DOHH2 (cell line): ENCODE results near the gene SHROOM2.

ENCODE experiments used
- CTCF ChIP-seq: fragments of 200-600 bp; sonication (generic); IDR thresholded peaks from one replicate; pipeline ENCODE4 v1.5.1; 2014; ENCODE audit warnings: antibody characterized with exemption, mild to moderate bottlenecking, low read depth, low read length; ENCODE audit not compliant: poor library complexity, severe bottlenecking
- EZH2phosphoT487 ChIP-seq: fragments of 200-600 bp; sonication (generic); IDR thresholded peaks from 2 replicates; pipeline ENCODE4 v1.6.1; 2017; ENCODE audit warnings: borderline replicate concordance, mild to moderate bottlenecking, antibody characterized with exemption, low read length, moderate library complexity, mixed read lengths

DNA sequence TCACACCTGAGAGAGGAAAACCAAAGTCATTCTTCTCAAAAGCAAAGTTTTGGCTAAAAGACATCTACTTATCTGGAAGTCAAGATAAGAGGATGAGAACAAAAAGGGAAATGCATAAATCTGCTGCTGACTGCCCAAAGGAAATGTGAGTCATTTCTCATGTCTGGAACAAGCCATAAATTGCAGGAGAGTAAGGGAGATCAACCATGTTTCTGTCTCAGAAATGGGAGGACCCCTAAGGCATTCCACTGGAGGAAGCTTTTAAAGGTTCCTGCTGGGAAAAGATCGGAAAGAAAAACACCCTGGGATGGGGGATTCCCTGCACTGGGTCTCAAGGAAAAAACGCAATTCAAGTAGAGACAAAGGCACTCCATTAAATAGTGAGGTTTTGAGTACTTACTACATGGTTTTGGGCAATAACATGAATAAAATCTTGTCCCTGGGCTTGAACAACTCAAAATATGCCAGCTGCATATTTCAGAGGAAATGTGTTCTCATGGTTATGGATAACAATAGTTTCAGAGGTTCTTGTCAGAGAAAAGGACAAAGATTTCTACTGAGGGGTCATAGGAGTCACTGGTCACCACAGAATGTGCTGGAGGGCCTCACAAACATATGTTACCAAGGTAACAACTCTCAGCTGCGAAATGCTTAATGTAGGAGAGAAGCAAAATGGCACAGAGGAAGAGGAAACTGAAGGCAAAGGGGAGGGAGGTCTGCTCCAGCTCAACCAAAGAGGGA, 39.9 kb upstream of the SHROOM2 start:
- TF ChIP-seq CTCF: no peak
- no peak for TF ChIP-seq EZH2phosphoT487
